Panc1 (cell line): ENCODE measurements around the gene RMND5B. TPM values are rescaled to one million over a fixed set of nuclear protein-coding genes. Genes with fewer than 3 reads are reported as not detected.

ENCODE experiments used
- ATAC-seq: fragments of 200-7000 bp; cut with Tn5 transposase; 2 replicates; pipeline ENCODE4 v1.9.1; 2020; ENCODE audit warnings: mild to moderate bottlenecking, moderate library complexity
- BruUV-seq: library from RNA; stranded (reverse); fragments of 400-500 nt; replicated peaks from 2 replicates; lab custom pipeline; 2021; lab: Mats Ljungman, UMichigan
- CTCF ChIA-PET: fragments of 300-600 bp; sonication (Branson Sonifier 250); formaldehyde crosslinking; loops from one replicate; lab custom pipeline; 2022; ENCODE audit warnings: antibody characterized with exemption; lab: Charles Lee
- POLR2A ChIA-PET: fragments of 300-600 bp; sonication (Branson Sonifier 250); formaldehyde crosslinking; loops from one replicate; lab custom pipeline; 2022; ENCODE audit warnings: antibody characterized with exemption; lab: Charles Lee
- DNase-seq: peaks from one replicate; pipeline ENCODE4 v3.0.0-alpha.2; 2010; ENCODE audit warnings: low read depth, low spot score
- H3K27ac ChIP-seq: 2 replicates; pipeline ENCODE4 v1.5.1; 2011; ENCODE audit warnings: mild to moderate bottlenecking, low read length, inconsistent platforms
- H3K27me3 ChIP-seq: fragments of 200-500 bp; sonication (Bioruptor generic); 2 replicates; pipeline ENCODE4 v1.6.0; 2014; ENCODE audit warnings: low read length, inconsistent platforms; ENCODE audit not compliant: control insufficient read depth, insufficient read depth
- H3K36me3 ChIP-seq: fragments of 200-500 bp; sonication (Bioruptor generic); 2 replicates; pipeline ENCODE4 v1.5.1; 2014; ENCODE audit warnings: inconsistent platforms, mild to moderate bottlenecking, low read length, moderate library complexity; ENCODE audit not compliant: control insufficient read depth, insufficient read depth
- H3K4me1 ChIP-seq: 2 replicates; pipeline ENCODE4 v1.5.1; 2011; ENCODE audit warnings: inconsistent platforms, mild to moderate bottlenecking, low read length, moderate library complexity; ENCODE audit not compliant: control insufficient read depth, insufficient read depth
- H3K4me3 ChIP-seq, 2 experiments: 2 replicates each; pipeline ENCODE4 v1.5.1; 2011 to 2012; ENCODE audit warnings: low read depth in 2 of 2, low read length in 2 of 2, mild to moderate bottlenecking in 2 of 2, inconsistent platforms in 1 of 2, moderate library complexity in 1 of 2
- H3K9me3 ChIP-seq: fragments of 200-500 bp; sonication (Bioruptor generic); 2 replicates; pipeline ENCODE4 v1.5.1; 2014; ENCODE audit warnings: low read depth, mild to moderate bottlenecking, inconsistent platforms, low read length, moderate library complexity; ENCODE audit not compliant: control insufficient read depth, insufficient read depth
- POLR2AphosphoS5 ChIP-seq: IDR thresholded peaks from 2 replicates; pipeline ENCODE4 v1.6.1; 2012; ENCODE audit warnings: mild to moderate bottlenecking, low read depth, low read length, moderate library complexity
- SIN3A ChIP-seq: IDR thresholded peaks from 2 replicates; pipeline ENCODE4 v1.6.1; 2012; ENCODE audit warnings: low read depth, mild to moderate bottlenecking, low read length, moderate library complexity, borderline replicate concordance; ENCODE audit not compliant: insufficient read depth
- TCF7L2 ChIP-seq: IDR thresholded peaks from 2 replicates; pipeline ENCODE4 v1.6.1; 2011; ENCODE audit warnings: mild to moderate bottlenecking, low read depth, low read length, inconsistent platforms
- in situ Hi-C: cut with HindIII; loops from 2 replicates; pipeline ENCODE4 v1.10.0; 2016; ENCODE audit warnings: low sequenced_read_pairs, low pct_unique_long_range_greater_than_20kb
- intact Hi-C: fragments of 100-400 bp; cut with micrococcal nuclease; formaldehyde crosslinking; loops from one replicate; pipeline ENCODE4 v1.10.0; 2022; ENCODE audit not compliant: unreplicated experiment
- total RNA-seq: library from RNA; stranded (reverse); gene quantifications from one replicate; pipeline ENCODE4 v1.2.1, GENCODE V29; 2021; ENCODE audit not compliant: unreplicated experiment
- TF ChIP-seq, protein P1 (sequence below), 2 experiments: IDR thresholded peaks; 2 replicates each; pipeline ENCODE4 v1.6.1; 2011 to 2012; ENCODE audit warnings: low read depth in 2 of 2, control low read depth in 1 of 2, low read length in 1 of 2, mild to moderate bottlenecking in 1 of 2, moderate library complexity in 1 of 2; ENCODE audit not compliant: insufficient read depth in 1 of 2
- TF ChIP-seq, protein P2 (sequence below): fragments of 450-650 bp; IDR thresholded peaks from 2 replicates; pipeline ENCODE4 v1.5.1; 2017; ENCODE audit warnings: mild to moderate bottlenecking

RMND5B gene
- total RNA-seq, 1 experiment from 2014 or later = 40.8 TPM

DNA sequence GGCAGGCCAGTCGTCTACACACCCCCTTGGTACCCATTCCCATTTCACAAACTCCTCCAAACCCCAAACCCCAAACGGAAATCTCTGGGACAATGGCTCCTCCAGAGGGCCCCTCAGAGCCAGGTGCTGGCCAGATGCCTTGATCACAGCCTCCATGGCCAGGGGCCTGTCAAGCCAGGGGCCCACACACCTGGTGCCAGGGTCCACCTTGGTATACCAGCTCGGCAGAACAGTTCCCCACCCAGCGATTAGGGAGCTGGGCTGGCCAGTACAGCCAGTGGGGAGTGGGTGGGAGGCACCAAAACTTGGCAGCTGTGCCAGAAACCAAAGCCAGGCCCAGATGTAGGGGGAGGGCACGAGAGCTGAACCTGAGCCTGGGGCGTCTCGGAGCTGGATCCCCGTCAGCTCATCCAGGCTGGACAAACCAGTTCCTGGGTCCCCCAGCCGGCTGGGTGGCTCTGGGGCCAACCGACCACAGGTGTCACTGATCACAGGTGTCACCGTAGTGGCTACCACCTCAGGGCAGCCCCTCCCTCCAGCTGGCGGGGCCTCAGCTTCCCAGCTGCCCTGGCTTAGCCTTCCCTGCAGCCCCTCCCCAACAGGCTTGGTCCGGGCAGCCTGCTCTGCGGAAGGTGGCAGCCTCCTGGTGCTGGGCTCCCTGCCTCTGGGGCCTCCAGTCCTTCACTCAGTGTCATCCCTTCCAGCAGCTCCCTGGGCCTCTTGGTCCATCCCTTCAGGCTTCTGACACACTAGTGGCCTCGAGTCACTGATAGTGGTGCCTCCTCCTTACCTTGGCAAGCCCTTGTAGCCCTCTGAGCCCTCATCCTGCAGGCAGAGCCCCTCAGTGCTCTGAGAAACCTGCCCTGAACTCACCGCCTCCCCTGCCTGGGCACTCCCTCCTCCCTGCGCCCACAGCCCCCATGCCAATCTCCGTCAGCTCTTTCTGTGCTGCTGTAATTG is 6.6 kb upstream of the RMND5B start:
- no peak overlapping the region for H3K27ac ChIP-seq
- TF ChIP-seq POLR2AphosphoS5 (no peak), SIN3A (no peak), TCF7L2 (no peak)
- TF ChIP-seq, protein P1, sequence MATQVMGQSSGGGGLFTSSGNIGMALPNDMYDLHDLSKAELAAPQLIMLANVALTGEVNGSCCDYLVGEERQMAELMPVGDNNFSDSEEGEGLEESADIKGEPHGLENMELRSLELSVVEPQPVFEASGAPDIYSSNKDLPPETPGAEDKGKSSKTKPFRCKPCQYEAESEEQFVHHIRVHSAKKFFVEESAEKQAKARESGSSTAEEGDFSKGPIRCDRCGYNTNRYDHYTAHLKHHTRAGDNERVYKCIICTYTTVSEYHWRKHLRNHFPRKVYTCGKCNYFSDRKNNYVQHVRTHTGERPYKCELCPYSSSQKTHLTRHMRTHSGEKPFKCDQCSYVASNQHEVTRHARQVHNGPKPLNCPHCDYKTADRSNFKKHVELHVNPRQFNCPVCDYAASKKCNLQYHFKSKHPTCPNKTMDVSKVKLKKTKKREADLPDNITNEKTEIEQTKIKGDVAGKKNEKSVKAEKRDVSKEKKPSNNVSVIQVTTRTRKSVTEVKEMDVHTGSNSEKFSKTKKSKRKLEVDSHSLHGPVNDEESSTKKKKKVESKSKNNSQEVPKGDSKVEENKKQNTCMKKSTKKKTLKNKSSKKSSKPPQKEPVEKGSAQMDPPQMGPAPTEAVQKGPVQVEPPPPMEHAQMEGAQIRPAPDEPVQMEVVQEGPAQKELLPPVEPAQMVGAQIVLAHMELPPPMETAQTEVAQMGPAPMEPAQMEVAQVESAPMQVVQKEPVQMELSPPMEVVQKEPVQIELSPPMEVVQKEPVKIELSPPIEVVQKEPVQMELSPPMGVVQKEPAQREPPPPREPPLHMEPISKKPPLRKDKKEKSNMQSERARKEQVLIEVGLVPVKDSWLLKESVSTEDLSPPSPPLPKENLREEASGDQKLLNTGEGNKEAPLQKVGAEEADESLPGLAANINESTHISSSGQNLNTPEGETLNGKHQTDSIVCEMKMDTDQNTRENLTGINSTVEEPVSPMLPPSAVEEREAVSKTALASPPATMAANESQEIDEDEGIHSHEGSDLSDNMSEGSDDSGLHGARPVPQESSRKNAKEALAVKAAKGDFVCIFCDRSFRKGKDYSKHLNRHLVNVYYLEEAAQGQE (IDR thresholded peaks at IDR 0.05; ENCODE audit: insufficient read depth in 1 of 2, low read depth in 2 of 2, low read length in 1 of 2) = no peak
- TF ChIP-seq, protein P2, sequence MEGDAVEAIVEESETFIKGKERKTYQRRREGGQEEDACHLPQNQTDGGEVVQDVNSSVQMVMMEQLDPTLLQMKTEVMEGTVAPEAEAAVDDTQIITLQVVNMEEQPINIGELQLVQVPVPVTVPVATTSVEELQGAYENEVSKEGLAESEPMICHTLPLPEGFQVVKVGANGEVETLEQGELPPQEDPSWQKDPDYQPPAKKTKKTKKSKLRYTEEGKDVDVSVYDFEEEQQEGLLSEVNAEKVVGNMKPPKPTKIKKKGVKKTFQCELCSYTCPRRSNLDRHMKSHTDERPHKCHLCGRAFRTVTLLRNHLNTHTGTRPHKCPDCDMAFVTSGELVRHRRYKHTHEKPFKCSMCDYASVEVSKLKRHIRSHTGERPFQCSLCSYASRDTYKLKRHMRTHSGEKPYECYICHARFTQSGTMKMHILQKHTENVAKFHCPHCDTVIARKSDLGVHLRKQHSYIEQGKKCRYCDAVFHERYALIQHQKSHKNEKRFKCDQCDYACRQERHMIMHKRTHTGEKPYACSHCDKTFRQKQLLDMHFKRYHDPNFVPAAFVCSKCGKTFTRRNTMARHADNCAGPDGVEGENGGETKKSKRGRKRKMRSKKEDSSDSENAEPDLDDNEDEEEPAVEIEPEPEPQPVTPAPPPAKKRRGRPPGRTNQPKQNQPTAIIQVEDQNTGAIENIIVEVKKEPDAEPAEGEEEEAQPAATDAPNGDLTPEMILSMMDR = no peak
- no peaks in the 10 kb centered on the region for H3K36me3 ChIP-seq
- H3K4me1 ChIP-seq = no peaks in the 10 kb centered on the region; the same call in none of the 2 replicates
- no peak for ATAC-seq
- BruUV-seq = no TSS peak
- no peaks in the 10 kb centered on the region for H3K27me3 ChIP-seq
- no peak for DNase-seq
- in situ Hi-C loops = no loop called here
- intact Hi-C loops = no loop called here
- H3K4me3 ChIP-seq = no peak overlapping the region
- no peaks in the 10 kb centered on the region for H3K9me3 ChIP-seq
- ChIA-PET CTCF (no interaction called here), POLR2A (interaction anchor here (1.1 kb wide), 1 partner anchor 29 kb away, joined by 4 read pairs; the partner anchor contains the start of gene NHP2)

DNA sequence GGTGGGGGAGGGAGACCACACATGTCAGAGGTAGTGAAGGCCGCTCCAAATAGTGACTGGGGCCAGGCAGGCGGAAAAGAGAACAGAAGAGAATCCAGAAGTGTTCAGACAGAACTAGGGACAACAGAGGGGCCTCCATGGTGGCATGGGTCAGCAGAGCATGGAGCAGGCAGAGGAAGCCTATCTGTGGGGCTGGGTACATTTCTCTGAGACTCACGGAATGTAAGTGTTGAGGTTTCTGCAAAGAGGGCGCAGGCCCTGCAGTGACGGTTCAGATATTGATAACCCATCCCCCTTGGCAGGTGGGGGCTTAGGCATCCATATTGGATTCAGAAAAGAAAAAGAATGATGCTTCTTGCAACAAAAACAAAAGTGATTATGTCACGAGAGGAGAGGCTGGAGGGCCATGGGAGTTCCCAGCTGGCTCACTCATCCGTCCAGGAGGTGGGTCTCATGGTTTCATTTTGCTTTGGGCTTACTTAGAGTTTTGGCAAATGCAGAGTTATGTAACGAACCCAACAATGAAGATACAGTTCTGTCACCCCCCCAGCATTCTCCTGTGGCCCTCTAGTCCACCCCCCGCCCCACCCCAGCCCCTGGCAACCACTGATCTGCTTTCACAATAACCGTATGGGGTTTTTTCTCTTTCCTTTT is 5.4 kb upstream of the RMND5B start:
- POLR2A ChIA-PET = interaction anchor here (1.1 kb wide), 1 partner anchor 28 kb away, joined by 4 read pairs; the partner anchor contains the start of gene NHP2
- in situ Hi-C loops = no loop called here

More for the DNA sequence above, 5.4 kb upstream of the RMND5B start:
- CTCF ChIA-PET = no interaction called here
- DNase-seq = no peak
- no peaks in the 10 kb centered on the region for H3K27me3 ChIP-seq
- no peaks in the 10 kb centered on the region for H3K36me3 ChIP-seq
- BruUV-seq = no TSS peak
- no peak overlapping the region for H3K27ac ChIP-seq
- TF ChIP-seq, protein P1 (IDR thresholded peaks at IDR 0.05; ENCODE audit: insufficient read depth in 1 of 2, low read depth in 2 of 2, low read length in 1 of 2) = no peak
- TF ChIP-seq, protein P2 = no peak
- no peak for TF ChIP-seq SIN3A
- TF ChIP-seq TCF7L2 = no peak
- no peak for TF ChIP-seq POLR2AphosphoS5
- H3K4me1 ChIP-seq = no peaks in the 10 kb centered on the region; the same call in none of the 2 replicates
- no peaks in the 10 kb centered on the region for H3K9me3 ChIP-seq
- intact Hi-C loops = no loop called here
- ATAC-seq = no peak
- H3K4me3 ChIP-seq = no peak overlapping the region
